ENCODE measurements around the gene PRM1.

Gene PRM1

GRCh38 chr16:11253009-11253994 lies 27.8 kb downstream of the PRM1 start:
- DNase-seq (ENCODE audit: low spot score in 2 of 2), result no peak

DNA sequence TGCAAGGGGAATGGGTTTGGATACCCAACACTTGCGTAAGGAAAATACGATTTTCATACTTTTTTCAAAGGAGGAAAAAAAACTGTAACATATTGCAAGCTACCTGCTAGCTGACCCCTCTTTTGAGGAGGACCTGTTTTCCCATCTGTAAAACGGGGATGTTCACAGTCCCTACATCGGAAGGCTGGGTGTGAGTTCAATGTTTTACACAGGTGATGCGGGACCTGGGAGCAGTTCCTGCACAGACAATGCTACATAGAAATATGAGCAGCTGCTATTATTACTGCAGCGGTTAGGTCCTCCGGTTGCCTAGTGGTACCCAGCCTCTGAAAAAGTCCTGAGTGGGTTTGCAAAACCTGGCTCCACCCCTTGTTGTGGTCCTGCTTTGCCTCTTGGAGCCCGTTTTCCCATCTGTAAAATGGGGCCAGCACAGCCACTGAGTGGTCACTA lies 28.6 kb downstream of the PRM1 start:
- H3K4me3 Mint-ChIP-seq, result no peak overlapping the region
- H3K9me3 Mint-ChIP-seq, result no peaks in the 10 kb centered on the region
- ATAC-seq (ENCODE audit: low read depth) (no peak), DNase-seq (ENCODE audit: low spot score in 2 of 2) (no peak)
- H3K36me3 Mint-ChIP-seq, result peaks cover 2% of the 10 kb centered on the region
- no peaks in the 10 kb centered on the region for H3K27me3 Mint-ChIP-seq
- H3K4me1 Mint-ChIP-seq, result peaks cover 21% of the 10 kb centered on the region
- H3K27ac Mint-ChIP-seq, result peak overlapping the region; percentile 75

More at GRCh38 chr16:11253009-11253994, 27.8 kb downstream of the PRM1 start:
- peaks cover 23% of the 10 kb centered on the region for H3K4me1 Mint-ChIP-seq
- no peaks in the 10 kb centered on the region for H3K27me3 Mint-ChIP-seq
- no peaks in the 10 kb centered on the region for H3K9me3 Mint-ChIP-seq
- H3K4me3 Mint-ChIP-seq, result peak overlapping the region; percentile 56
- peaks cover 2% of the 10 kb centered on the region for H3K36me3 Mint-ChIP-seq
- H3K27ac Mint-ChIP-seq, result no peak overlapping the region
- ATAC-seq (ENCODE audit: low read depth), result no peak

- Mint-ChIP-seq H3K27me3 (no peaks in the 10 kb centered on the region), H3K4me1 (peaks cover 14% of the 10 kb centered on the region), H3K4me3 (no peak overlapping the region), H3K36me3 (peaks cover 2% of the 10 kb centered on the region), H3K27ac (peak overlapping the region; percentile 75), H3K9me3 (no peaks in the 10 kb centered on the region)
- DNase-seq (ENCODE audit: low spot score in 2 of 2) (no peak), ATAC-seq (ENCODE audit: low read depth) (no peak)
Observed at GRCh38 chr16:11251525-11252481, 29.3 kb downstream of the PRM1 start.

GRCh38 chr16:11250786-11251524 lies 30.2 kb downstream of the PRM1 start:
- Mint-ChIP-seq H3K36me3 (peaks cover 2% of the 10 kb centered on the region), H3K27ac (no peak overlapping the region), H3K4me1 (peaks cover 14% of the 10 kb centered on the region), H3K9me3 (no peaks in the 10 kb centered on the region), H3K4me3 (no peak overlapping the region), H3K27me3 (no peaks in the 10 kb centered on the region)
- ATAC-seq (ENCODE audit: low read depth) (no peak), DNase-seq (ENCODE audit: low spot score in 2 of 2) (no peak)

DNA sequence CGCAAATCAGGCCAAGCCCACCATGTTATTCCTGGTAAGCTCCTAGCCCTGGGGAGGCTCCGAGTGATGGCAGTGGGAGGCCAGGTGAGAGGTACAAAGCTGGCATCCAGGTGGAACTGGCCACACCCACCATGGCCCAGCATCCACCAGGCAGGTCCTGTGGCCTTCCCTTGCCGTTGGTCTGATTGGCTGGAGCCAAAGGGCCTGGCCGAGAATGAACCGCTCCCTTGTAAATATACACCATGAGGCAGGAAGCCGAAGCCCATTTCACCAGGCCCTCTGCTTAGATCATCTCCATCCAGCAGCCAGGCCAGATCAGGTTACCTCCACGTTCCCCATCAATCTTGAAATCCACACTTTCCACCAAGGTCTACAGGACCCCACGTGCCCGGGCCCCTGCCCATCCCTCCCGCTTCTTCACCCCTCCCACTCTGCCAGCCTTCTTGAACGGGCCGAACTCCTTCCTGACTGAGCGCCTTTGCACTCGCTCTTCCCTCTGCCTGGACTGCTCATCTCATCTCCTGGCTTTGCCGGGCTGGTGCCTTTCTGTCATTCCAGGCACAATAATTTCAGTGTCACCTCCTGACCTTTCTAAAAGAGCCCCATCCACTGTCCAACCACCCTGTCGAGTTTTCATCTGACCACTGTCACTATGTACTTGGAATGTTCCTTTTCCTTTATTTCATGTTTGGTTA lies 30.9 kb downstream of the PRM1 start:
- Mint-ChIP-seq H3K4me3 (no peak overlapping the region), H3K4me1 (peaks cover 14% of the 10 kb centered on the region), H3K27ac (no peak overlapping the region), H3K9me3 (no peaks in the 10 kb centered on the region), H3K36me3 (peaks cover 2% of the 10 kb centered on the region), H3K27me3 (no peaks in the 10 kb centered on the region)
- ATAC-seq (ENCODE audit: low read depth) (no peak), DNase-seq (ENCODE audit: low spot score in 2 of 2) (no peak)

DNA sequence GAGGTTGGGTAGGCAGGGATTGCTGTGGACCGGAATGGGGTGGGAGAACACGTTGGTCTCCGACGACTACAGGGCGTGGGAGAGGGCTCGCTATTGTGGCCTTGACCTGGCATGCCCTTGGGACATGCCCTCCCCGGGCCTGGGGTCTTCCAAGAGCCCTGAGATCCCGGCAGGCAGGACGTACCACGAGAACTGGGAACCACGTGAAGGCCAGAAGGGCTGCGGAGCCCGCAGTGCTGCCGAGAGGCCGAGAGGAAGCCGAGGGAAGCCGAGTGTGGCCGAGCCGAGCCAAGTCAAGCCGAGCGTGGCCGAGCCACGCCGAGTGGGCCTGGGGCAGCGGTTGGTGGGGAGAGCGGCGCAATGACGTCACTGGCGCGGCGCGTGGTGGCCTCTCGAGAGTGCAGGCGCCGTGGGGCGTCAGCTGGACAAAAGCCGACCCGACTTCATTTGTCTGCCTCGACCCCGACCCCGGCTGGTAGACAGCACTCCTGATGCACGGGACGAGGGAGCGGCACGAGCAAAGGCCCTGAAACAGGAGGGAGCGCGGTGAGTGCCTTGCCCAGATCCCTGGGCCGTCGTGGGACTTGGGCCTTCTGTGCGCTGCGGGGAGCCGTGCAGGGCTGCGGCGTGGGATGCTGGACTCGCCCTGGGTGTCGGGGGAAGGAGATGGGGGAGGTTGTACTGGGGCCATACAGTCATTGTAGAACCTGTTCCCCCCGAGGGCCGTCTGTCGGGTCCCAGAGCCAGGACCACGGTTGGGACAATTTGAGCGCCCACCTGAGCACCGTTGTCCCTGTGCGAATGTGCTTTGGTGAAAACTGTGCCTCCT lies 31.7 kb downstream of the PRM1 start:
- Mint-ChIP-seq H3K27ac (no peak overlapping the region), H3K4me3 (peak overlapping the region; percentile 16), H3K27me3 (no peaks in the 10 kb centered on the region), H3K4me1 (peaks cover 14% of the 10 kb centered on the region), H3K9me3 (no peaks in the 10 kb centered on the region), H3K36me3 (peaks cover 2% of the 10 kb centered on the region)
- ATAC-seq (ENCODE audit: low read depth) (peak; percentile 36), DNase-seq (ENCODE audit: low spot score in 2 of 2) (no peak)

- DNase-seq (ENCODE audit: low spot score in 2 of 2), result no peak
- peak; percentile 43 for ATAC-seq (ENCODE audit: low read depth)
- Mint-ChIP-seq H3K27ac (no peak overlapping the region), H3K9me3 (no peaks in the 10 kb centered on the region), H3K4me3 (no peak overlapping the region), H3K4me1 (peaks cover 7% of the 10 kb centered on the region), H3K36me3 (peaks cover 2% of the 10 kb centered on the region), H3K27me3 (no peaks in the 10 kb centered on the region)
Observed at GRCh38 chr16:11248133-11248532, 33.0 kb downstream of the PRM1 start.

GRCh38 chr16:11245988-11246387 lies 35.1 kb downstream of the PRM1 start:
- Mint-ChIP-seq H3K27me3 (no peaks in the 10 kb centered on the region), H3K4me1 (no peaks in the 10 kb centered on the region), H3K4me3 (no peak overlapping the region), H3K36me3 (no peaks in the 10 kb centered on the region), H3K27ac (no peak overlapping the region), H3K9me3 (no peaks in the 10 kb centered on the region)
- DNase-seq (ENCODE audit: low spot score in 2 of 2) (no peak), ATAC-seq (ENCODE audit: low read depth) (no peak)

DNA sequence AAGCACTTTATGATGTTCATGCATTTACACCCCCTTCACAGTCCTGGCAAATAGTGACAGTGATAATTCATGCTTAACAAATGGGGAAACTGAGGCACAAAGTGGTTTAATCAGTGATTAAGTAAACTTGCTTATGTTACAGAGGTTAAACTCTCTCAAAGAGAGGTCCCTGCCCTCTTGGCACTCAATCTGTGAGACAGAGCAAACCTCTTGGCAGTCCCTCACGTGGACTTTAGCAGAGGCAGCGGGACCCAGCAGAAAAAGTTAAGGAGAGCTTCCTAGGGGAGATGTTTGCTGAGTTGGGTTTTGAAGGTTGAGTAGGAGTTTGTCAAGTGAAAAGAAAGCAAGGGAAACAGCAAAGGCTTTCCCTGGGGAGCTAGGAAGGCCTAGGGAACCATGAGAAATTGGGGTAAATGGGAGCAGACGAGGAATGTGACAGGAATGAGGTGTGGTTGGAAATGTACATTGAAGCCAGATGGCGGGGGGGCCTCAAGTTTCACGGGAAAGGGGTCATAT lies 35.9 kb downstream of the PRM1 start:
- Mint-ChIP-seq H3K27me3 (no peaks in the 10 kb centered on the region), H3K4me1 (no peaks in the 10 kb centered on the region), H3K27ac (no peak overlapping the region), H3K36me3 (no peaks in the 10 kb centered on the region), H3K4me3 (no peak overlapping the region), H3K9me3 (no peaks in the 10 kb centered on the region)
- DNase-seq (ENCODE audit: low spot score in 2 of 2) (no peak), ATAC-seq (ENCODE audit: low read depth) (no peak)

- no peak overlapping the region for H3K4me3 Mint-ChIP-seq
- H3K36me3 Mint-ChIP-seq, result no peaks in the 10 kb centered on the region
- H3K27ac Mint-ChIP-seq, result no peak overlapping the region
- no peaks in the 10 kb centered on the region for H3K9me3 Mint-ChIP-seq
- H3K27me3 Mint-ChIP-seq, result no peaks in the 10 kb centered on the region
- no peak for ATAC-seq (ENCODE audit: low read depth)
- DNase-seq (ENCODE audit: low spot score in 2 of 2), result no peak
- H3K4me1 Mint-ChIP-seq, result no peaks in the 10 kb centered on the region
Observed at GRCh38 chr16:11242658-11243057, 38.5 kb downstream of the PRM1 start.

DNA sequence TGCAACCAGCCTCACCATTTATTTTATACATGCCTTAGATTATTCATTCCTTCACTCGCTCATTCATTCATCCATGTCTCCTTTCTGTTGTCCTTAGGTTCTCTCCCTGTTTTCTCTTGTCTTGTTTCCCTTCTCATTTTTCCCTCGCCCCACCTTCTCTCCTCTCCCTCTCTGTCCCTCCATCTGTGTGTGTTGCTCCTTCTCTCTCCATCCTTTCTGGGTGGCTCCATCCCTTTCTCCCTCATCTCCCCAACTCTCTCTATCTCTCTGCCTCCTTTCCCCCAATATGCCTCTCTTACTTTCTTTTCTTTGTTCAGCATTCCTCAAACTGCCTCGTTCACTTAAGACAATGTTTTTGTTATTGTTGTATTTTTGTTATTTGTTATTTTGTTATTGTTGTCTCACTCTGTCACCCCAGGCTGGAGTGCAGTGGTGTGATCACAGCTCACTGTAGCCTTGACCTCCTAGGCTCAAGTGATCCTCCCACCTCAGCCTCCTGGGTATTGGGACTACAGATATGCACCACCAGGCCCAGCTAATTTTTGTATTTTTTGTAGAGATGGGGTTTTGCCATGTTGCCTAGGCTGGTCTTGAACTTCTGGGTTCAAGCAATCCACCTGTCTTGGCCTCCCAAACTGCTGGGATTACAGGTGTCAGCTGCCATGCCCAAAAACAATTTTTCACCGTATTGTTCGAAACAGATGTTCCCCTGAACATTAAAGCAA lies 39.5 kb downstream of the PRM1 start:
- Mint-ChIP-seq H3K4me3 (no peak overlapping the region), H3K27ac (no peak overlapping the region), H3K9me3 (no peaks in the 10 kb centered on the region), H3K27me3 (no peaks in the 10 kb centered on the region), H3K36me3 (no peaks in the 10 kb centered on the region), H3K4me1 (no peaks in the 10 kb centered on the region)
- no peak for ATAC-seq (ENCODE audit: low read depth)
- DNase-seq (ENCODE audit: low spot score in 2 of 2), result no peak

All from memory B cell (primary cell).